ENCODE data around the gene SIGLEC14. TPM values are rescaled to one million over a fixed set of nuclear protein-coding genes. Genes with fewer than 3 reads are reported as not detected.
"Not testable (repeated sequence)": the region's sequence is repeated elsewhere in the genome, so short reads cannot be mapped to it uniquely, and the experiment has no call there.

Gene SIGLEC14
- total RNA-seq (100 to 1,000 TPM in 1 of 7 donors, 10 to 100 TPM in 4, not detected in 2; 40.1 to 101 (median 84.4) TPM), polyA plus RNA-seq (10 to 100 TPM; 13.3 to 20.8 (median 15.9) TPM)
- long read RNA-seq, donor 1, partial matches to known transcripts: 6 of 9 reads
- long read RNA-seq, donor 1, other reads (novel, unspliced or antisense): 0 of 9 reads
- long read RNA-seq, donor 2, partial matches to known transcripts: 0 of 2 reads
- long read RNA-seq, donor 2, other reads (novel, unspliced or antisense): 0 of 2 reads

- peak within 1 kb of the TSS in 7 of 8 donors; percentile 63 to 93 (median 81) for H3K27ac ChIP-seq
- H3K27me3 ChIP-seq (replicated peaks in 1 of 7); intact Hi-C loops (cut with DNase I; ENCODE audit: low total_unique reads); H3K9me3 ChIP-seq: not testable (repeated sequence)
- DNase-seq: peak; percentile 88
- 0 to 2% (median 0%) methylated on average over 2 to 5 of the region's 10 CpGs for WGBS, 5 donors
- peaks cover 7 to 79% (median 20%) of the 10 kb centered on the region in 6 donors for H3K4me1 ChIP-seq
- peak within 1 kb of the TSS in 6 of 8 donors; percentile 47 to 72 (median 52) for H3K4me3 ChIP-seq
- peaks cover 0 to 35% (median 4%) of the 10 kb centered on the region in 6 donors for H3K36me3 ChIP-seq
Measured at GRCh38 chr19:51646730-51647129, at the start of gene SIGLEC14. TSS of gene SIGLEC14 (minus strand) at chr19:51646825. CDS start at chr19:51646759, 66 bp downstream.

GRCh38 chr19:51695702-51696315 lies 49.2 kb upstream of the SIGLEC14 start:
- Histone ChIP-seq H3K4me3 (no peak overlapping the region), H3K36me3 (peaks cover 0 to 70% (median 1%) of the 10 kb centered on the region in 6 donors), H3K27me3 (replicated peaks in 1 of 7) (peaks cover 0 to 19% (median 0%) of the 10 kb centered on the region in 7 donors), H3K27ac (peak overlapping the region in 1 of 8 donors; percentile 27), H3K9me3 (no peaks in the 10 kb centered on the region), H3K4me1 (peaks cover 3 to 45% (median 17%) of the 10 kb centered on the region in 6 donors)
- no peak for TF ChIP-seq POLR2AphosphoS5 (IDR thresholded peaks at IDR 0.05)
- TF ChIP-seq POLR2A (IDR thresholded peaks at IDR 0.05): no peak
- no peak for TF ChIP-seq CTCF (IDR thresholded peaks at IDR 0.05 in 8 of 11, conservative IDR thresholded peaks at IDR 0.05 in 3 of 11)
- DNase-seq: no peak
- intact Hi-C loops (cut with DNase I; ENCODE audit: low total_unique reads): no loop called here
- WGBS, 5 donors: 85 to 91% (median 89%) methylated on average over 14 of the region's 14 CpGs

GRCh38 chr19:51695088-51695487 lies 48.5 kb upstream of the SIGLEC14 start:
- Histone ChIP-seq H3K4me1 (peaks cover 3 to 52% (median 24%) of the 10 kb centered on the region in 6 donors), H3K36me3 (peaks cover 0 to 64% (median 1%) of the 10 kb centered on the region in 6 donors), H3K4me3 (no peak overlapping the region), H3K27me3 (replicated peaks in 1 of 7) (peaks cover 0 to 26% (median 5%) of the 10 kb centered on the region in 7 donors), H3K9me3 (no peaks in the 10 kb centered on the region), H3K27ac (peak overlapping the region in 2 of 8 donors; percentile 27 to 93)
- DNase-seq: no peak
- intact Hi-C loops (cut with DNase I; ENCODE audit: low total_unique reads): no loop called here
- TF ChIP-seq POLR2A (IDR thresholded peaks at IDR 0.05): no peak
- TF ChIP-seq POLR2AphosphoS5 (IDR thresholded peaks at IDR 0.05): no peak
- no peak for TF ChIP-seq CTCF (IDR thresholded peaks at IDR 0.05 in 8 of 11, conservative IDR thresholded peaks at IDR 0.05 in 3 of 11)
- 79 to 94% (median 88%) methylated on average over 9 of the region's 9 CpGs for WGBS, 5 donors

- Histone ChIP-seq H3K27me3 (replicated peaks in 1 of 7) (peaks cover 0 to 32% (median 8%) of the 10 kb centered on the region in 7 donors), H3K4me1 (peaks cover 3 to 58% (median 29%) of the 10 kb centered on the region in 6 donors), H3K27ac (peak overlapping the region in 2 of 8 donors; percentile 27 to 93), H3K9me3 (no peaks in the 10 kb centered on the region), H3K36me3 (peaks cover 0 to 58% (median 1%) of the 10 kb centered on the region in 6 donors), H3K4me3 (no peak overlapping the region)
- DNase-seq: no peak
- TF ChIP-seq POLR2AphosphoS5 (IDR thresholded peaks at IDR 0.05) (peak in 1 of 3 donors; percentile 53), CTCF (IDR thresholded peaks at IDR 0.05 in 8 of 11, conservative IDR thresholded peaks at IDR 0.05 in 3 of 11) (no peak)
- intact Hi-C loops (cut with DNase I; ENCODE audit: low total_unique reads): no loop called here
- WGBS, 5 donors: 69 to 88% (median 82%) methylated on average over 10 of the region's 10 CpGs
Measured at GRCh38 chr19:51694318-51695085, 47.9 kb upstream of the SIGLEC14 start.

Measured in spleen (tissue), 13 donors.